B cell (primary cell): ENCODE results near the gene KRTAP4-3. TPM values are rescaled to one million over a fixed set of nuclear protein-coding genes. Genes with fewer than 3 reads are reported as not detected.

ENCODE experiments used
- ATAC-seq: fragments of 200-7000 bp; cut with Tn5 transposase; one replicate; pipeline ENCODE4 v1.10.0; 2021; ENCODE audit warnings: low read depth, mild to moderate bottlenecking, moderate number of reproducible peaks, moderate library complexity
- CTCF ChIA-PET: fragments of 350-600 bp; sonication (Branson Sonifier 250); formaldehyde crosslinking; loops from one replicate; lab custom pipeline; 2021; ENCODE audit warnings: antibody characterized with exemption, inconsistent platforms; lab: Charles Lee
- POLR2A ChIA-PET: fragments of 350-600 bp; sonication (Branson Sonifier 250); formaldehyde crosslinking; loops from one replicate; lab custom pipeline; 2021; ENCODE audit warnings: antibody characterized with exemption; lab: Charles Lee
- DNase-seq: peaks from one replicate; pipeline ENCODE4 v3.0.0; 2013
- H2AFZ ChIP-seq: 2 replicates; pipeline ENCODE4 v1.6.1; 2012; ENCODE audit warnings: mild to moderate bottlenecking, low read depth, low read length; ENCODE audit not compliant: insufficient read depth, poor library complexity, severe bottlenecking
- H3K27ac ChIP-seq, 2 donors: 1 replicate in 1 of 2; 2 replicates in 1 of 2; pipeline ENCODE4 v1.5.1; 2012 to 2013; ENCODE audit warnings: low read length in 2 of 2, mild to moderate bottlenecking in 2 of 2, moderate library complexity in 1 of 2
- H3K27me3 ChIP-seq, 4 experiments: fragments of 200-600 bp in 1 of 4; sonication (generic) in 1 of 4; replicated peaks in 1 of 4; 1 replicate in 2 of 4; 2 replicates in 2 of 4; pipeline versions ENCODE4 v1.6.1 to v1.7.0; 2013 to 2016; ENCODE audit warnings: low read length in 3 of 4, mild to moderate bottlenecking in 2 of 4, mixed read lengths in 1 of 4, moderate library complexity in 1 of 4; ENCODE audit not compliant: insufficient read depth in 4 of 4, control insufficient read depth in 3 of 4; ENCODE audit errors: control extremely low read depth in 1 of 4
- H3K36me3 ChIP-seq, 2 experiments: replicated peaks in 1 of 2; 1 replicate in 1 of 2; 2 replicates in 1 of 2; pipeline versions ENCODE4 v1.6.1 to v1.7.1; 2013; ENCODE audit warnings: low read length in 1 of 2; ENCODE audit not compliant: insufficient read depth in 2 of 2, control insufficient read depth in 1 of 2; ENCODE audit errors: control extremely low read depth in 1 of 2, extremely low read depth in 1 of 2
- H3K4me1 ChIP-seq, 2 donors: fragments of 200-600 bp in 1 of 2; sonication (generic) in 1 of 2; 1 replicate in 1 of 2; 2 replicates in 1 of 2; pipeline versions ENCODE4 v1.5.1 to v1.6.1; 2013 to 2017; ENCODE audit warnings: low read length in 2 of 2; ENCODE audit not compliant: control insufficient read depth in 2 of 2, insufficient read depth in 2 of 2
- H3K4me2 ChIP-seq: replicated peaks from 2 replicates; pipeline ENCODE3; 2012; ENCODE audit warnings: mild to moderate bottlenecking, low read depth, low read length; ENCODE audit not compliant: poor library complexity, severe bottlenecking
- H3K4me3 ChIP-seq, 5 experiments: fragments of 200-600 bp in 1 of 5; sonication (generic) in 1 of 5; 1 replicate in 3 of 5; 2 replicates in 2 of 5; pipeline versions ENCODE4 v1.5.1 to v1.7.0; 2011 to 2016; ENCODE audit warnings: low read length in 4 of 5, mild to moderate bottlenecking in 4 of 5, low read depth in 2 of 5, control low read depth in 1 of 5, moderate library complexity in 1 of 5; ENCODE audit not compliant: insufficient read depth in 1 of 5; ENCODE audit errors: control extremely low read depth in 1 of 5, extremely low read depth in 1 of 5
- H3K79me2 ChIP-seq: fragments of 200-600 bp; sonication (generic); one replicate; pipeline ENCODE4 v1.6.0; 2016; ENCODE audit warnings: low read length; ENCODE audit not compliant: control insufficient read depth, insufficient read depth
- H3K9ac ChIP-seq: fragments of 200-600 bp; sonication (generic); 2 replicates; pipeline ENCODE4 v1.6.1; 2017; ENCODE audit warnings: mild to moderate bottlenecking, low read length, moderate library complexity
- H3K9me3 ChIP-seq, 3 donors: one replicate each; pipeline versions ENCODE4 v1.6.1 to v1.7.1; 2013; ENCODE audit warnings: low read length in 2 of 3; ENCODE audit not compliant: control insufficient read depth in 2 of 3, insufficient read depth in 1 of 3; ENCODE audit errors: control extremely low read depth in 1 of 3
- H4K20me1 ChIP-seq: 2 replicates; pipeline ENCODE4 v1.6.0; 2012; ENCODE audit warnings: mild to moderate bottlenecking, low read length; ENCODE audit not compliant: insufficient read depth, control insufficient read depth, poor library complexity, severe bottlenecking
- H3K27ac Mint-ChIP-seq: one replicate; pipeline ENCODE4 v1.8.0; 2021; ENCODE audit warnings: mixed read lengths
- H3K27me3 Mint-ChIP-seq: one replicate; pipeline ENCODE4 v1.8.0; 2021; ENCODE audit warnings: mixed read lengths
- H3K4me1 Mint-ChIP-seq: one replicate; pipeline ENCODE4 v1.8.0; 2021; ENCODE audit warnings: mixed read lengths
- H3K4me3 Mint-ChIP-seq: one replicate; pipeline ENCODE4 v1.8.0; 2021; ENCODE audit warnings: mixed read lengths
- H3K9me3 Mint-ChIP-seq: one replicate; pipeline ENCODE4 v1.8.0; 2022; ENCODE audit warnings: mixed read lengths; ENCODE audit not compliant: insufficient read depth
- EZH2 ChIP-seq: IDR thresholded peaks from 2 replicates; pipeline ENCODE4 v1.6.1; 2012; ENCODE audit warnings: borderline replicate concordance, low read depth, mild to moderate bottlenecking, moderate library complexity, low read length; ENCODE audit not compliant: insufficient read depth, poor library complexity, severe bottlenecking
- WGBS: methylation state at CpG from one replicate; pipeline ENCODE4 v1.1.5; 2013; ENCODE audit warnings: missing lambda C conversion rate; ENCODE audit not compliant: insufficient coverage; 5-methylcytosine and 5-hydroxymethylcytosine counted together
- intact Hi-C: fragments of 100-400 bp; cut with micrococcal nuclease; formaldehyde crosslinking; loops from one replicate; pipeline ENCODE4 v1.10.0; 2022
- polyA plus RNA-seq: library from polyadenylated mRNA; depleted of rRNA; stranded (reverse); fragments of >200 nt; gene quantifications from 2 replicates; pipeline ENCODE4 v1.2.3, GENCODE V29; 2012
- total RNA-seq, 2 donors: library from RNA; stranded (reverse); fragments of 120-200 nt in 1 of 2; gene quantifications; 1 replicate in 1 of 2; 2 replicates in 1 of 2; pipeline versions ENCODE4 v1.2.3 to v1.2.4, GENCODE V29; 2013 to 2022
- TF ChIP-seq, protein P1 (sequence below): fragments of 200-600 bp; IDR thresholded peaks from one replicate; pipeline ENCODE4 v1.8.0; 2022; ENCODE audit warnings: antibody characterized with exemption, mild to moderate bottlenecking

The KRTAP4-3 gene
- total and polyA plus RNA-seq, 2 donors (not counting 1 experiment from before 2014, with no cell fraction given), result not detected

DNA sequence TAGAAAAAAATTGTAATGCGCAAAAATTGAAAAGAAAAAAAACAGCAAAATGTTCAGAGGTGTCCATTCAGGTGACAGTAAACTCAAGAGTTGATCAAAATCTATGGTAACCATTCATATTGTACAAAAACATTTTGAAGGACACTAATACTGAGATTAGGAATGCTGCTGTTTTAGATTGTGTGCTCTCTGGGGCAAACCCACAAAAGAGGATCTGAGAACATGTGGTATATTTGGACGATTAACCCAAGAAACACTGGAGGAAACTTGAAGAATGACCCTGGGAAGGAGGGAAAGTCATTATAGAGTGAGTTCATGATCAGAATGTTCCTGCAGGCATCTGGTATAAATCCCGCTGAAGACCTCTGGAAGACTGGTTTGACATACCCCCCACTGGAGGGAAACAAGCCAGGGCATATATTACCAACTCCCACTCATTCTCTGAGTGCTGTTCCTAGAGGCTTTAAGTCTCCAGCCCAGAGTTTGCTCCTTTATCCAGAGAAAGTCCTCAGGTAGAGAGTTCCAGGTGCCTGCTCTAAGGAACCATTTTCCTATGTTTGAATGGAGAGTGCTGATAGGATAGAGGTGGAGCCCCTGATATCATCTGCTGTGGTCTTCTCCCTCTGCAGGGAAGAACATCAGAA is 8.8 kb upstream of the KRTAP4-3 start:
- no peak overlapping the region for H3K27ac ChIP-seq
- ATAC-seq, result peak; percentile 59
- peak overlapping the region; percentile 51 for H3K4me2 ChIP-seq
- DNase-seq, result peak; percentile 56
- H3K9me3 Mint-ChIP-seq, result no peaks in the 10 kb centered on the region
- H4K20me1 ChIP-seq, result no peaks in the 10 kb centered on the region
- peaks cover 12% of the 10 kb centered on the region for H3K27me3 Mint-ChIP-seq
- H3K4me3 ChIP-seq, result peak overlapping the region in 1 of 5 experiments; percentile 8
- H3K27me3 ChIP-seq, result no peaks in the 10 kb centered on the region
- peak overlapping the region; percentile 0 for H3K27ac Mint-ChIP-seq
- WGBS, result 0% methylated on average over 1 of the region's 3 CpGs
- no peak overlapping the region for H2AFZ ChIP-seq
- H3K9ac ChIP-seq, result no peak overlapping the region
- no peaks in the 10 kb centered on the region for H3K79me2 ChIP-seq
- TF ChIP-seq, protein P1, sequence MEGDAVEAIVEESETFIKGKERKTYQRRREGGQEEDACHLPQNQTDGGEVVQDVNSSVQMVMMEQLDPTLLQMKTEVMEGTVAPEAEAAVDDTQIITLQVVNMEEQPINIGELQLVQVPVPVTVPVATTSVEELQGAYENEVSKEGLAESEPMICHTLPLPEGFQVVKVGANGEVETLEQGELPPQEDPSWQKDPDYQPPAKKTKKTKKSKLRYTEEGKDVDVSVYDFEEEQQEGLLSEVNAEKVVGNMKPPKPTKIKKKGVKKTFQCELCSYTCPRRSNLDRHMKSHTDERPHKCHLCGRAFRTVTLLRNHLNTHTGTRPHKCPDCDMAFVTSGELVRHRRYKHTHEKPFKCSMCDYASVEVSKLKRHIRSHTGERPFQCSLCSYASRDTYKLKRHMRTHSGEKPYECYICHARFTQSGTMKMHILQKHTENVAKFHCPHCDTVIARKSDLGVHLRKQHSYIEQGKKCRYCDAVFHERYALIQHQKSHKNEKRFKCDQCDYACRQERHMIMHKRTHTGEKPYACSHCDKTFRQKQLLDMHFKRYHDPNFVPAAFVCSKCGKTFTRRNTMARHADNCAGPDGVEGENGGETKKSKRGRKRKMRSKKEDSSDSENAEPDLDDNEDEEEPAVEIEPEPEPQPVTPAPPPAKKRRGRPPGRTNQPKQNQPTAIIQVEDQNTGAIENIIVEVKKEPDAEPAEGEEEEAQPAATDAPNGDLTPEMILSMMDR, result no peak
- no peak for TF ChIP-seq EZH2
- intact Hi-C loops, result loop anchor here (5.0 kb wide), 1 partner anchor 60 kb away; the partner anchor contains the start of gene KRTAP4-11
- ChIA-PET CTCF (no interaction called here), POLR2A (no interaction called here)
- peaks cover 39 to 41% of the 10 kb centered on the region in 2 donors for H3K4me1 ChIP-seq
- H3K9me3 ChIP-seq, result no peaks in the 10 kb centered on the region
- peak overlapping the region; percentile 21 for H3K4me3 Mint-ChIP-seq
- no peaks in the 10 kb centered on the region for H3K36me3 ChIP-seq
- H3K4me1 Mint-ChIP-seq, result peaks cover 45% of the 10 kb centered on the region

DNA sequence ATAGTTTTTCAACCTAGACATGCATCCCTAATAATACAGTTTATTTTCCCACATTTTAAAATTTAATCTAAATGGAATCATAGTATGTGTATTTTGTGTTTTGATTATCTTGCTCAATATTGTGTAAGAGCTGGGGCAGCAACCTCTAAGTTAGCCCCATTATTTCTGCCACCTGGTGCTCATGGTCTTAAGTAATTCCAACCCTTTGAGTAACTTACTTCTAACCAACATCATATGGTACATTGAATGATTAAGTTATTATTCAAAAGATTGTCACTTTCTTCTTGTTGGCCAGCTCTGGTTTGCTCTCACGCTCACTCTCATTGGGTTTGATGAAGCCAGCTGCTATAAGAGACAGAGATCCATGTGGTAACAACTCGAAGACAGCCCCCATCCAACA is 3.9 kb upstream of the KRTAP4-3 start:
- Histone ChIP-seq H3K4me2 (no peak overlapping the region), H3K79me2 (no peaks in the 10 kb centered on the region), H3K4me1 (peaks cover 18 to 20% of the 10 kb centered on the region in 2 donors), H3K27ac (no peak overlapping the region), H3K9ac (no peak overlapping the region), H3K9me3 (peaks cover 0 to 6% (median 0%) of the 10 kb centered on the region in 3 donors), H3K4me3 (no peak overlapping the region), H4K20me1 (no peaks in the 10 kb centered on the region), H3K27me3 (no peaks in the 10 kb centered on the region), H3K36me3 (no peaks in the 10 kb centered on the region), H2AFZ (no peak overlapping the region)
- H3K4me1 Mint-ChIP-seq, result peaks cover 24% of the 10 kb centered on the region
- POLR2A ChIA-PET, result no interaction called here
- no peak overlapping the region for H3K27ac Mint-ChIP-seq
- peaks cover 16% of the 10 kb centered on the region for H3K27me3 Mint-ChIP-seq
- intact Hi-C loops, result no loop called here
- ATAC-seq (no peak), DNase-seq (no peak)
- H3K9me3 Mint-ChIP-seq, result no peaks in the 10 kb centered on the region
- WGBS, result 94% methylated on average over 2 of the region's 2 CpGs
- CTCF ChIA-PET, result no interaction called here
- no peak overlapping the region for H3K4me3 Mint-ChIP-seq
- TF ChIP-seq, protein P1, result no peak
- TF ChIP-seq EZH2, result no peak
